Stimulated activated CD4-positive, alpha-beta T cell treated with anti-CD3 and anti-CD28 coated beads, Interleukin-4, amount 100 ng/mL, for 24 hours (primary cell): ENCODE data around the gene TSPYL6.
"Not testable (repeated sequence)": the region's sequence is repeated elsewhere in the genome, so short reads cannot be mapped to it uniquely, and the experiment has no call there.

Experiments
- DNase-seq: peaks from one replicate; pipeline ENCODE4 v3.0.0-alpha.2; 2020

The TSPYL6 gene

GRCh38 chr2:54256091-54256694 is at the start of gene TSPYL6:
Gene TSPYL6, minus strand, starts transcription at chr2:54256229. Its CDS starts 78 bp downstream, at chr2:54256151.
- DNase-seq, result no peak

GRCh38 chr2:54303631-54304030 is 47.6 kb upstream of the TSPYL6 start:
- no peak for DNase-seq

- DNase-seq, result no peak
Observed at GRCh38 chr2:54298514-54298913, 42.5 kb upstream of the TSPYL6 start.

- no peak for DNase-seq
Observed at GRCh38 chr2:54295911-54296310, 39.9 kb upstream of the TSPYL6 start.

- DNase-seq, result not testable (repeated sequence)
Observed at GRCh38 chr2:54294665-54295064, 38.6 kb upstream of the TSPYL6 start.

- DNase-seq, result no peak
Observed at GRCh38 chr2:54290356-54291025, 34.5 kb upstream of the TSPYL6 start.

- DNase-seq, result no peak
Observed at GRCh38 chr2:54289917-54290316, 33.9 kb upstream of the TSPYL6 start.

- no peak for DNase-seq
Observed at GRCh38 chr2:54287532-54287931, 31.5 kb upstream of the TSPYL6 start.

GRCh38 chr2:54285451-54285850 is 29.4 kb upstream of the TSPYL6 start:
- DNase-seq, result no peak

- DNase-seq, result no peak
Observed at GRCh38 chr2:54284826-54285225, 28.8 kb upstream of the TSPYL6 start.

GRCh38 chr2:54279385-54279784 is 23.4 kb upstream of the TSPYL6 start:
- no peak for DNase-seq

GRCh38 chr2:54275541-54275940 is 19.5 kb upstream of the TSPYL6 start:
- DNase-seq, result no peak

GRCh38 chr2:54274781-54275242 is 18.8 kb upstream of the TSPYL6 start:
- DNase-seq, result no peak

GRCh38 chr2:54271843-54272627 is 16.0 kb upstream of the TSPYL6 start:
- DNase-seq, result no peak

GRCh38 chr2:54271189-54271588 is 15.2 kb upstream of the TSPYL6 start:
- no peak for DNase-seq

- DNase-seq, result no peak
Observed at GRCh38 chr2:54267577-54267976, 11.5 kb upstream of the TSPYL6 start.

GRCh38 chr2:54265081-54265480 is 9.1 kb upstream of the TSPYL6 start:
- DNase-seq, result not testable (repeated sequence)

- no peak for DNase-seq
Observed at GRCh38 chr2:54262015-54262765, 6.2 kb upstream of the TSPYL6 start.

- no peak for DNase-seq
Observed at GRCh38 chr2:54261537-54261936, 5.5 kb upstream of the TSPYL6 start.

- DNase-seq, result no peak
Observed at GRCh38 chr2:54260241-54260595, 4.2 kb upstream of the TSPYL6 start.

- no peak for DNase-seq
Observed at GRCh38 chr2:54259413-54260240, 3.6 kb upstream of the TSPYL6 start.

- DNase-seq, result no peak
Observed at GRCh38 chr2:54258166-54258565, 2.1 kb upstream of the TSPYL6 start.
